HG03460 (cell line): Measurements from ENCODE around the gene CTCF.

Source experiments
- ATAC-seq: cut with Tn5 transposase; IDR thresholded peaks from one replicate; pipeline ENCODE4 v1.9.1; 2021; ENCODE audit not compliant: unreplicated experiment

The CTCF gene

DNA sequence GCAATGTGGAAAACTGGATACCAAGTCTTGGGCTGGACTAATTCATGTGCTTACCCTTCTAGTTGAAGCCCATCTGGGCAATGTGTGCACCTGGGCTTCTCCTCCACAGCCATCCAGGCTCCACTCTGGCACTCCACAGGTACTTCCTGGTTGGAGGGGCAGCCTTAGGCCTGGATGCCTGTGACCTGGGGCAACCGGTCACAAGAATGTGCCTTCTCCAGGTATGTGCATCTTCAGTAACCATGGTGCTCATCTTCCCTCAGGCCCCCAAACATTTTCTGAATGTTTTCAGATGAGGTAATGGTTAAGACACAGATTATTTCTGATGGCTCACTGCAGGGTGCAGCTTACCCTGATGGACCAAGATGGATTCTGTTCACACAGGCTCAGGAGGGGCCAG is 115.4 kb downstream of the CTCF start:
- ATAC-seq: no peak

DNA sequence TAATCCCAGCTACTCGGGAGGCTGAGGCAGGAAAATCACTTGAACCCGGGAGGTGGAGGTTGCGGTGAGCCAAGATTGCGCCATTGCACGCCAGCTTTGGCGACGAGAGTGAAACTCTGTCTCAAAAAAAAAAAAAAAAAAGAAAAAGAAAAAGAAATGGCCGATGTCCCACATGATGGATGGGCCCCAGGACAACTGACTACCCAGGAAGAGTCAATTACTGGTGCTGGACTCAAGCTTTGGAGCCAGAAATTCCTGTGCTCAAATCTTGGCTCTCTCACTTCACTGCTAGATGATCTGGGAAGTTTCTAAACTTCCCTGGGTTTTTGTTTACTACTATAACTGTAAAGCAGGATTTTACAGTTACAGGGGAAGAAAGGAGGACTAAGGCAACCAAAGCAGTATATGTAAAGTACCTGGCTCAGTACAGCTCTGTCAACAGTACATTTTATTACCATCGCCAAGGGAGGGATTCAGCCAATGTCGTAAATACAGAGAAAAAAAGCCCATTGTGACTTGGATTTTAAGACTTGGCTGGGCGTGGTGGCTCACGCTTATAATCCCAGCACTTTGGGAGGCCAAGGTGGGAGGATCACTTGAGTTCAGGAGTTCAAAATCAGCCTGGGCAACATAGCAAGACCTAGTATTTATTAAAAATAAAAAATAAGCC is 116.2 kb downstream of the CTCF start:
- ATAC-seq: no peak

DNA sequence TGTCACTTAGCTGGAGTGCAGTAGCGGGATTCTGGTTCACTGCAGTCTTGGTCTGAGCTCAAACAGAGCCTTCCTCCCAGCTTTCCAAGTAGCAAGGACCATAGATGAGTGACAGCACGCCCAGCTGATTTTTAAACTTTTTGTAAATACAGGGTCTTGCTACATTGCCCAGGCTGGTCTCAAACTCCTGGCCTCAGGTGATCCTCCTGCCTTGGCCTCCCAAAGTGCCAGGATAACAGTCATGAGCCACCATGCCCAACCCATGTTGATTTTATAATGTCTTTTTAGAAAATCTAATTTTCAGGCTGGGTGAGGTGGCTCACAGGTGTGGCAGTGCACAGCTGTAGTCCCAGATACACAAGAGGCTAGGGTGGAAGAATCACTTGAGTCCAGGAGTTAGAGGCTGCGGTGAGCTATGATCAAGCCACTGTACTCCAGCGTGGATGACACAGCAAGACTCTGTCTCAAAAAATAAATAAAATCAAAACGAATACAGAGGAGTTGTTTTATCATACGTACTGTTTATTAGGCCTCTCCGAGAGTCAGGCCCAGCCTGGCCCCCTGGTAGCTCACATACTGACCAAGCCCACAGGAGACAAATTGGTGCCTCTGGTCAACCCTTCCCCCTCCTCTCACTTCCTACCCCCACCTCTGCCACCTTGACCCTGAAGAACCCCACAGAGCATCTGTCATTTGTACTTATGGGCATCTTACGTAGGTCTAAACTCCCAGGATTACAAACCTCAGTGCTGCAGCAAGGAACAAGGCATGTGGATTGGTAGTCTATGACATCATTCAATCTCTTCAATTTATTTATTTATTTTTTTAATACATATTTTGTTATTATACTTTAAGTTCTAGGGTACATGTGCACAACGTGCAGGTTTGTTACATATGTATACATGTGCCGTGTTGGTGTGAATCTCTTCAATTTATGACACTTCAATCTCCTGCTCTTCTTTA is 117.9 kb downstream of the CTCF start:
- ATAC-seq: no peak

DNA sequence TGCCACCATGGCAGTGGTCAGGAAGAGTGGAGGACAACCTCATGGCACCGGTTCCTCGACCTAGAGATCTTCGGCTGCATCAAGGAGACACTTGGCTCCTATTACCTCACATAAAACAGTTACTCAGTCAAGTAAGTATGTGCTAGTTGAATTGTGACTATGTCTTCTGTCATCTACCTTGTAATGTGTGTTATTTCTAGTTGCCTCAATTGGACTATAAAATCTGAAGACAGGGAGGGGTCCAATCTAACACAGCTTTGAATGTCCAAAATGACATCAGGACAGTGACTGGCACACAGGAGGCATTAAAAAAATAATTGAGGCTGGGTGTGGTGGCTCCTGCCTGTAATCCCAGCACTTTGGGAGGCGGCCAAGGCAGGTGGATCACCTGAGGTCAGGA is 121.4 kb downstream of the CTCF start:
- no peak for ATAC-seq

DNA sequence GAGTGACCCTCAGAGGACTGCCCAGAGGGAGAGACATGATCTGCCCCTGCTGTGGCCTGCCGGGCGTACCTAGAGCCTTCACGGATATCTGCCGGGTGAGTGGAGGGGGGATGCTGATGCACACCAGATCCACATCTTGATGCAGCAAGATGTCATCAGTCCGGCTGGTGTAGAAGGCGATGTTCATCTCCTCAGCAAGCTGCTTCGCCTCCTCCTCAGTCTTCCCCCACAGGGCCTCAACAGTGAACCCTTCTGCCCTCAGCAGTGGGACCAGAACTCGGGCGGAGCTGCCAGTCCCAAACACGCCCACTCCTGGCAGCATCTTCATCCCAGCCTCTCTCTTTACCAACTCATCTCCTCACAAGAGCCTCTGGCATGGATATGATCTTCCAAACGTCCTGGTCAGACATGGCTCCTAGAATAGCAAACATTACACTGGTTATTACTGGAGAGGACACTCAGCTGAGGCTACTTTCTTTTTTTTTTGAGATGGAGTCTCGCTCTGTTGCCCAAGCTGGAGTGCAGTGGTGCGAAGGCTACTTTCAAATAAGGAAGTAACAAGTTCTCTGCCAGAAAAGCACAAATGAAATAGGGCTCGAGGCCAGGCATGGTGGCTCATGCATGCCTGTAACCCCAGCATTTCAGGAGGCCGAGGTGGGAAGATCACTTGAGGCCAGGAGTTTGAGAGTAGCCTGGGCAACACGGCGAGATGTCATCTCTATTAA is 123.2 kb downstream of the CTCF start:
- no peak for ATAC-seq
